Parathyroid adenoma (tissue), 2 donors: ENCODE results near the gene SOX8.

ENCODE experiments used
- H2AFZ ChIP-seq: fragments of 300-600 bp; sonication (generic); one replicate; pipeline ENCODE4 v1.7.0; 2017; ENCODE audit warnings: antibody characterized with exemption, mild to moderate bottlenecking
- H3K27ac ChIP-seq: fragments of 300-600 bp; sonication (generic); one replicate; pipeline ENCODE4 v1.7.0; 2017
- H3K27me3 ChIP-seq: fragments of 300-600 bp; sonication (generic); one replicate; pipeline ENCODE4 v1.7.0; 2017; ENCODE audit warnings: low read length; ENCODE audit not compliant: control insufficient read depth, insufficient read depth
- H3K36me3 ChIP-seq: fragments of 300-600 bp; sonication (generic); one replicate; pipeline ENCODE4 v1.7.0; 2017; ENCODE audit warnings: low read length; ENCODE audit not compliant: control insufficient read depth, insufficient read depth
- H3K4me1 ChIP-seq: fragments of 300-600 bp; sonication (generic); one replicate; pipeline ENCODE4 v1.7.0; 2017; ENCODE audit warnings: control low read depth
- H3K4me2 ChIP-seq: fragments of 300-600 bp; sonication (generic); one replicate; pipeline ENCODE4 v1.7.0; 2017; ENCODE audit warnings: low read length
- H3K4me3 ChIP-seq: fragments of 300-600 bp; sonication (generic); one replicate; pipeline ENCODE4 v1.7.0; 2017; ENCODE audit warnings: low read depth, low read length
- H3K79me2 ChIP-seq: fragments of 300-600 bp; sonication (generic); one replicate; pipeline ENCODE4 v1.7.0; 2017; ENCODE audit warnings: control low read depth
- H3K9ac ChIP-seq: fragments of 300-600 bp; sonication (generic); one replicate; pipeline ENCODE4 v1.7.0; 2017; ENCODE audit warnings: mild to moderate bottlenecking
- H3K9me3 ChIP-seq: fragments of 300-600 bp; sonication (generic); one replicate; pipeline ENCODE4 v1.7.0; 2017; ENCODE audit warnings: low read length; ENCODE audit not compliant: control insufficient read depth
- TF ChIP-seq, protein P1 (sequence below): fragments of 300-600 bp; sonication (generic); IDR thresholded peaks from one replicate; pipeline ENCODE4 v1.7.0; 2017; ENCODE audit warnings: antibody characterized with exemption, mild to moderate bottlenecking
- donor health status: primary hyperparathyroidism.

SOX8 gene

DNA sequence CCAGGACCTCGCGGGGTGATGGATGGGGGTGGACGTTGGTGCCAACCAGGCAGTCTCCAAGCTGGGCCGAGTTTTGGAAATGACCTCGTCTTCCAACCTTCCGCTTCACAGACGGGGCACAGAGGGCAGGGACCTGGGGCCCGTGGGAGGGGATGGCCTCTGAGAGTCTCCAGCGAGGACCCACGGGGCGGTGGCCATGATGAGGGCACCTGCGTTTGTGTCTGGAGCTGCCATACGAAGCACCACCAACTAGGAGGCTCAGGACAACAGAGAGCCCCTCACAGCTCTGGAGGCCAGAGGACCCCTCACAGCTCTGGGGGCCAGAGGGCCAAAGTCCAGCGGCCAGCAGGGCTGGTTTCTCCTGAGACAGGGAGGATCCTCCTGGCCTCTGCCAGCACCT lies 26.5 kb downstream of the SOX8 start:
- Histone ChIP-seq H3K4me2 (no peak overlapping the region), H3K27me3 (no peaks in the 10 kb centered on the region), H3K27ac (no peak overlapping the region), H3K9me3 (no peaks in the 10 kb centered on the region), H3K79me2 (no peaks in the 10 kb centered on the region), H2AFZ (no peak overlapping the region), H3K9ac (no peak overlapping the region), H3K4me3 (no peak overlapping the region), H3K4me1 (no peaks in the 10 kb centered on the region), H3K36me3 (no peaks in the 10 kb centered on the region)
- TF ChIP-seq, protein P1, sequence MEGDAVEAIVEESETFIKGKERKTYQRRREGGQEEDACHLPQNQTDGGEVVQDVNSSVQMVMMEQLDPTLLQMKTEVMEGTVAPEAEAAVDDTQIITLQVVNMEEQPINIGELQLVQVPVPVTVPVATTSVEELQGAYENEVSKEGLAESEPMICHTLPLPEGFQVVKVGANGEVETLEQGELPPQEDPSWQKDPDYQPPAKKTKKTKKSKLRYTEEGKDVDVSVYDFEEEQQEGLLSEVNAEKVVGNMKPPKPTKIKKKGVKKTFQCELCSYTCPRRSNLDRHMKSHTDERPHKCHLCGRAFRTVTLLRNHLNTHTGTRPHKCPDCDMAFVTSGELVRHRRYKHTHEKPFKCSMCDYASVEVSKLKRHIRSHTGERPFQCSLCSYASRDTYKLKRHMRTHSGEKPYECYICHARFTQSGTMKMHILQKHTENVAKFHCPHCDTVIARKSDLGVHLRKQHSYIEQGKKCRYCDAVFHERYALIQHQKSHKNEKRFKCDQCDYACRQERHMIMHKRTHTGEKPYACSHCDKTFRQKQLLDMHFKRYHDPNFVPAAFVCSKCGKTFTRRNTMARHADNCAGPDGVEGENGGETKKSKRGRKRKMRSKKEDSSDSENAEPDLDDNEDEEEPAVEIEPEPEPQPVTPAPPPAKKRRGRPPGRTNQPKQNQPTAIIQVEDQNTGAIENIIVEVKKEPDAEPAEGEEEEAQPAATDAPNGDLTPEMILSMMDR: no peak

- no peaks in the 10 kb centered on the region for H3K4me1 ChIP-seq
- no peak overlapping the region for H3K4me3 ChIP-seq
- H3K27me3 ChIP-seq: no peaks in the 10 kb centered on the region
- H3K36me3 ChIP-seq: no peaks in the 10 kb centered on the region
- H3K9me3 ChIP-seq: no peaks in the 10 kb centered on the region
- H3K27ac ChIP-seq: no peak overlapping the region
- no peak overlapping the region for H2AFZ ChIP-seq
- no peak overlapping the region for H3K9ac ChIP-seq
- H3K79me2 ChIP-seq: no peaks in the 10 kb centered on the region
- no peak overlapping the region for H3K4me2 ChIP-seq
- TF ChIP-seq, protein P1: no peak
Observed at GRCh38 chr16:1009358-1010150, 28.0 kb downstream of the SOX8 start.

GRCh38 chr16:1010251-1010650 lies 28.7 kb downstream of the SOX8 start:
- Histone ChIP-seq H3K4me2 (no peak overlapping the region), H3K9me3 (no peaks in the 10 kb centered on the region), H3K9ac (no peak overlapping the region), H2AFZ (no peak overlapping the region), H3K79me2 (no peaks in the 10 kb centered on the region), H3K27me3 (no peaks in the 10 kb centered on the region), H3K27ac (no peak overlapping the region), H3K4me3 (no peak overlapping the region), H3K36me3 (no peaks in the 10 kb centered on the region), H3K4me1 (no peaks in the 10 kb centered on the region)
- TF ChIP-seq, protein P1: no peak

DNA sequence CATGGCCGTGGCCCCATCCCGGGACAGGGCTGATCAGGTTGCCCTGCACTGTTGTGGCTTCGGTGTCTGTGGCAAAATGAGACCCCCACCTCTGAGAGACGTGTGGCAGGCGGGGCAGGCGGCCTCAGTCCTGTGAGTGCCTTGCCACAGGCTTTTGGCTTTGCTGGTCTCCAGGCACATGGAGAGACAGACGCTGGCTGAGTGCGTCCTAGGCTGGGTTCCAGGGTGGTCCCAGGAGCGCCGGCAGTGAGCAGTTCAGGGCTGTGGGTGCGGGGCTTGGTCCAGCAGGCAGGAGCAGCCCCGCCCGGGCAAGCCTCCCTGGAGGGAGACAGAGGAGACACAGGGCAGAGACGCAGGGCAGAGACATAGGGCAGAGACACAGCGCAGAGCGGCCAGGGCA lies 29.2 kb downstream of the SOX8 start:
- no peaks in the 10 kb centered on the region for H3K79me2 ChIP-seq
- no peak overlapping the region for H3K27ac ChIP-seq
- TF ChIP-seq, protein P1: no peak
- no peak overlapping the region for H3K9ac ChIP-seq
- H3K9me3 ChIP-seq: no peaks in the 10 kb centered on the region
- H3K4me3 ChIP-seq: no peak overlapping the region
- H3K4me2 ChIP-seq: no peak overlapping the region
- H2AFZ ChIP-seq: no peak overlapping the region
- H3K36me3 ChIP-seq: no peaks in the 10 kb centered on the region
- no peaks in the 10 kb centered on the region for H3K27me3 ChIP-seq
- no peaks in the 10 kb centered on the region for H3K4me1 ChIP-seq
